ENCODE results near the gene DDX41. TPM values are rescaled to one million over a fixed set of nuclear protein-coding genes. Genes with fewer than 3 reads are reported as not detected.

DDX41 gene
- total and polyA plus RNA-seq, 2 donors (not counting 1 experiment from before 2014, with no cell fraction given), result 66.8 to 79.1 TPM

GRCh38 chr5:177557796-177558195 lies 41.0 kb upstream of the DDX41 start:
- Histone ChIP-seq H4K20me1 (ENCODE audit: control insufficient read depth, extremely low read depth, insufficient read depth, low read length) (no peaks in the 10 kb centered on the region), H2AFZ (ENCODE audit: low read length) (no peak overlapping the region), H3K79me2 (ENCODE audit: control insufficient read depth, insufficient read depth, low read length) (peaks cover 13% of the 10 kb centered on the region), H3K9me3 (ENCODE audit: control insufficient read depth, insufficient read depth, low read depth, low read length) (no peaks in the 10 kb centered on the region), H3K4me3 (replicated peaks in 1 of 4; ENCODE audit: control extremely low read depth in 1 of 4, insufficient read depth in 1 of 4, low read depth in 3 of 4, low read length in 4 of 4) (no peak overlapping the region), H3K4me1 (ENCODE audit: control insufficient read depth, extremely low read depth, insufficient read depth, low read length) (no peaks in the 10 kb centered on the region), H3K4me2 (ENCODE audit: extremely low read depth, insufficient read depth, low read length) (no peak overlapping the region), H3K9ac (ENCODE audit: insufficient read depth, low read length) (no peak overlapping the region), H3K27me3 (ENCODE audit: control insufficient read depth, insufficient read depth, low read length) (no peaks in the 10 kb centered on the region), H3K27ac (ENCODE audit: insufficient read depth, low read length) (no peak overlapping the region), H3K36me3 (ENCODE audit: control insufficient read depth, insufficient read depth, low read length) (no peaks in the 10 kb centered on the region)
- DNase-seq (ENCODE audit: low read depth in 2 of 2), result no peak
- no peak for TF ChIP-seq EZH2 (IDR thresholded peaks at IDR 0.05; ENCODE audit: low read length, missing control alignments)
- no peak for TF ChIP-seq CTCF (conservative IDR thresholded peaks at IDR 0.05 in 1 of 2, IDR thresholded peaks at IDR 0.05 in 1 of 2; ENCODE audit: low read depth in 1 of 2, low read length in 2 of 2)

- Histone ChIP-seq H2AFZ (ENCODE audit: low read length) (no peak overlapping the region), H3K4me1 (ENCODE audit: control insufficient read depth, extremely low read depth, insufficient read depth, low read length) (no peaks in the 10 kb centered on the region), H3K27ac (ENCODE audit: insufficient read depth, low read length) (no peak overlapping the region), H4K20me1 (ENCODE audit: control insufficient read depth, extremely low read depth, insufficient read depth, low read length) (no peaks in the 10 kb centered on the region), H3K36me3 (ENCODE audit: control insufficient read depth, insufficient read depth, low read length) (no peaks in the 10 kb centered on the region), H3K79me2 (ENCODE audit: control insufficient read depth, insufficient read depth, low read length) (peaks cover 20% of the 10 kb centered on the region), H3K27me3 (ENCODE audit: control insufficient read depth, insufficient read depth, low read length) (no peaks in the 10 kb centered on the region), H3K4me3 (replicated peaks in 1 of 4; ENCODE audit: control extremely low read depth in 1 of 4, insufficient read depth in 1 of 4, low read depth in 3 of 4, low read length in 4 of 4) (no peak overlapping the region), H3K9ac (ENCODE audit: insufficient read depth, low read length) (no peak overlapping the region), H3K9me3 (ENCODE audit: control insufficient read depth, insufficient read depth, low read depth, low read length) (no peaks in the 10 kb centered on the region), H3K4me2 (ENCODE audit: extremely low read depth, insufficient read depth, low read length) (no peak overlapping the region)
- no peak for TF ChIP-seq EZH2 (IDR thresholded peaks at IDR 0.05; ENCODE audit: low read length, missing control alignments)
- peak in 1 of 2 donors; percentile 52 for DNase-seq (ENCODE audit: low read depth in 2 of 2)
These were observed 40.4 kb upstream of the DDX41 start for GRCh38 chr5:177557041-177557647.

- H4K20me1 ChIP-seq (ENCODE audit: control insufficient read depth, extremely low read depth, insufficient read depth, low read length), result no peaks in the 10 kb centered on the region
- H2AFZ ChIP-seq (ENCODE audit: low read length), result no peak overlapping the region
- H3K4me2 ChIP-seq (ENCODE audit: extremely low read depth, insufficient read depth, low read length), result no peak overlapping the region
- H3K4me3 ChIP-seq (replicated peaks in 1 of 4; ENCODE audit: control extremely low read depth in 1 of 4, insufficient read depth in 1 of 4, low read depth in 3 of 4, low read length in 4 of 4), result no peak overlapping the region
- no peak for DNase-seq (ENCODE audit: low read depth in 2 of 2)
- TF ChIP-seq EZH2 (IDR thresholded peaks at IDR 0.05; ENCODE audit: low read length, missing control alignments) (no peak), CTCF (conservative IDR thresholded peaks at IDR 0.05 in 1 of 2, IDR thresholded peaks at IDR 0.05 in 1 of 2; ENCODE audit: low read depth in 1 of 2, low read length in 2 of 2) (no peak)
- H3K27ac ChIP-seq (ENCODE audit: insufficient read depth, low read length), result no peak overlapping the region
- no peak overlapping the region for H3K9ac ChIP-seq (ENCODE audit: insufficient read depth, low read length)
- no peaks in the 10 kb centered on the region for H3K9me3 ChIP-seq (ENCODE audit: control insufficient read depth, insufficient read depth, low read depth, low read length)
- H3K27me3 ChIP-seq (ENCODE audit: control insufficient read depth, insufficient read depth, low read length), result no peaks in the 10 kb centered on the region
- H3K4me1 ChIP-seq (ENCODE audit: control insufficient read depth, extremely low read depth, insufficient read depth, low read length), result no peaks in the 10 kb centered on the region
- H3K79me2 ChIP-seq (ENCODE audit: control insufficient read depth, insufficient read depth, low read length), result peaks cover 35% of the 10 kb centered on the region
- H3K36me3 ChIP-seq (ENCODE audit: control insufficient read depth, insufficient read depth, low read length), result peaks cover 2% of the 10 kb centered on the region
These were observed 38.9 kb upstream of the DDX41 start for GRCh38 chr5:177555665-177556064.

Data from fibroblast of lung (primary cell).